Dermis microvascular lymphatic vessel endothelial cell (primary cell): ENCODE results near the gene ZNF462. TPM values are rescaled to one million over a fixed set of nuclear protein-coding genes. Genes with fewer than 3 reads are reported as not detected.
"Not testable (repeated sequence)": the region's sequence is repeated elsewhere in the genome, so short reads cannot be mapped to it uniquely, and the experiment has no call there.

ENCODE experiments used
- DNase-seq, 2 donors: peaks; one replicate each; pipeline versions ENCODE4 v3.0.0 to v3.0.0-alpha.2; 2010; ENCODE audit warnings: low read depth in 2 of 2
- total RNA-seq: library from RNA; depleted of rRNA; stranded (reverse); fragments of >200 nt; gene quantifications from 2 replicates; pipeline ENCODE4 v1.2.1, GENCODE V29; 2014

The ZNF462 gene, protein sequence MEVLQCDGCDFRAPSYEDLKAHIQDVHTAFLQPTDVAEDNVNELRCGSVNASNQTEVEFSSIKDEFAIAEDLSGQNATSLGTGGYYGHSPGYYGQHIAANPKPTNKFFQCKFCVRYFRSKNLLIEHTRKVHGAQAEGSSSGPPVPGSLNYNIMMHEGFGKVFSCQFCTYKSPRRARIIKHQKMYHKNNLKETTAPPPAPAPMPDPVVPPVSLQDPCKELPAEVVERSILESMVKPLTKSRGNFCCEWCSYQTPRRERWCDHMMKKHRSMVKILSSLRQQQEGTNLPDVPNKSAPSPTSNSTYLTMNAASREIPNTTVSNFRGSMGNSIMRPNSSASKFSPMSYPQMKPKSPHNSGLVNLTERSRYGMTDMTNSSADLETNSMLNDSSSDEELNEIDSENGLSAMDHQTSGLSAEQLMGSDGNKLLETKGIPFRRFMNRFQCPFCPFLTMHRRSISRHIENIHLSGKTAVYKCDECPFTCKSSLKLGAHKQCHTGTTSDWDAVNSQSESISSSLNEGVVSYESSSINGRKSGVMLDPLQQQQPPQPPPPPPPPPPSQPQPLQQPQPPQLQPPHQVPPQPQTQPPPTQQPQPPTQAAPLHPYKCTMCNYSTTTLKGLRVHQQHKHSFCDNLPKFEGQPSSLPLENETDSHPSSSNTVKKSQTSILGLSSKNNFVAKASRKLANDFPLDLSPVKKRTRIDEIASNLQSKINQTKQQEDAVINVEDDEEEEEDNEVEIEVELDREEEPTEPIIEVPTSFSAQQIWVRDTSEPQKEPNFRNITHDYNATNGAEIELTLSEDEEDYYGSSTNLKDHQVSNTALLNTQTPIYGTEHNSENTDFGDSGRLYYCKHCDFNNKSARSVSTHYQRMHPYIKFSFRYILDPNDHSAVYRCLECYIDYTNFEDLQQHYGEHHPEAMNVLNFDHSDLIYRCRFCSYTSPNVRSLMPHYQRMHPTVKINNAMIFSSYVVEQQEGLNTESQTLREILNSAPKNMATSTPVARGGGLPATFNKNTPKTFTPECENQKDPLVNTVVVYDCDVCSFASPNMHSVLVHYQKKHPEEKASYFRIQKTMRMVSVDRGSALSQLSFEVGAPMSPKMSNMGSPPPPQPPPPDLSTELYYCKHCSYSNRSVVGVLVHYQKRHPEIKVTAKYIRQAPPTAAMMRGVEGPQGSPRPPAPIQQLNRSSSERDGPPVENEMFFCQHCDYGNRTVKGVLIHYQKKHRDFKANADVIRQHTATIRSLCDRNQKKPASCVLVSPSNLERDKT (N-terminal part only)
- 4.6 and 4.9 TPM in 2 replicates for total RNA-seq

DNA sequence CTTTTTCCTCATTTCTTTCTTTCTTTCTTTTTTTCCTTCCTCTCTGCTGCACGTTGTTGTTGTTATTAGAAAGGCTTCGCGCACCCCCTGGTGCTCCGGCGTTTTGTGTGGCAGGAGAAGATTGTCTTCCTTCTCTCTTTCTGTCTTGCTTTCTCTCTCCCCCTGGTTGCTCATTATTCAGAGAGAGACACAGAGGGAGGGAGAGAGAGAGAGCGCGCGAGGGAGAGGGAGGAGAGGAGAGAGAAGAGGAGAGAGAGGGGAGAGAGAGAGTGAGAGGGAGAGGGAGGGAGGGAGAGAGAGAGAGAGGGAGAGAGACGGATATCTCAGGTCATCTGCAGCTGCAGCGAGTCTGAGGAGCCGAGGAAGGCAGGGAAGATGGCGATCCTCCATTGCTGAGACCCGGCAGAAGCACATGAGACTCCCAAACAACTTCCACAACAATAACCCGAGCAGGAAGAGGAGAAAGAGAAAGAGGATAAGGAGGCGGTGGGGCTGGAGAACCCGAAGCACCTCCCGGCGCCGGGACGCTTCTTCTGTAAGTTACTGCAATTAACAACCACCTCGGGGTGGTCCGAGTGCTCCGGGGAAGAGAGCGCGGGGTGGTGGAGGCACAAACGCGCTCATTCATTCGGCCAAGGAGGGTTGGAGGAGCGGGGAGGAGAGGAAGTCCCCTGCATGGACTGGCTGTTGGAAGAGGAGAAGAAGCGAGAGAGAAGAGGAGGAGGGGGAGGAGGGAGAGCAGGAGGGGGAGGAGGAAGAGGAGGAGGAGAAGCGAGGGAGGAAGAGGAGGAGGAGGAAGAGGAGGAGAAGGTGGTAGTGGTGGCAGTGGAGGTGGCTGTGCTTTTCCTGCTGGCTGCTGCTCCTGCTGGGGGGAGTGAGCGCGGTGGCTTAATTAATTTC is at the start of gene ZNF462:
Gene ZNF462 (plus strand): TSS at position 346 of the 900 bp plus-strand sequence. CDS start 60,218 bp downstream, outside the sequence.
- DNase-seq, result peak in 1 of 2 donors; percentile 49

DNA sequence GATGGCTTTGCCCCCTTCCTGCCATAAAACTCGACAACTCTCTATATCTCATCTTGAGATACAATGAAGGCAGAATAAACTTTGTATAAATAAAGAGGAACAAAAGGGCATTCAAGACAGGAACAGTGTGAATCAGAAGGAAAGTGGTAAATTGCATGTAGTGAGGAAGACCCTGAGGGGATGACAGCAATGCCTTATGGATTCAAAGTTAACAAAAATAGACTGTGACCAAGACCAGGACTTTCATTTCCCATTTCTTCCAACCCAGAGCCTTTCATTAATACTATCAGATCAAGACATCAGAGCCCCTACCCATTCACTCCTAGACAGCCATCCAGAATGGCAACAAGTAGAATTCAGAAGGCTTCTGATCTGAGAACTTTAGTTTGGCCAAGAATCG is 46.4 kb upstream of the ZNF462 start:
- DNase-seq, result no peak

- no peak for DNase-seq
Observed at GRCh38 chr9:106818034-106818433, 44.9 kb upstream of the ZNF462 start.

DNA sequence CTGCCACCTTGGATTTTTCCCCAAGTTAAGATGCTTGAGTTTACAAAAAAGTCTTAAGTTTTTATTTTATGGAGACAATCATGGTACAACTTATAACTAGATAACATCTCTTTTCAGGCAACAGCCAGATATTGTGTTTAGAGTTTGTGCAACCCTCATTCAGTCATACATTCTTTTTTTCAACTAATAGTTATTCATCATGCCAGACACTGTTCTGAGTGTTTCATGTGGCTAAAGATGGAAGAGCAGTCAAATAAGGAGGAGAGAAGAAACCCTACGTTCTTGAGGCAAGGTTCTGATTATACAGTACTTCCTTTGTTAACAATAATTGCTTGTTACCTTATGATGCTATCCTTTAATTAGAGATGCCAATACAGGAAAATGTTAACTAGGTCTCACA is 42.1 kb upstream of the ZNF462 start:
- DNase-seq, result no peak

GRCh38 chr9:106828070-106828469 is 34.9 kb upstream of the ZNF462 start:
- no peak for DNase-seq

GRCh38 chr9:106828965-106829364 is 34.0 kb upstream of the ZNF462 start:
- no peak for DNase-seq

- peak; percentile 38 to 75 for DNase-seq
Observed at GRCh38 chr9:106829666-106830408, 33.1 kb upstream of the ZNF462 start.

- DNase-seq, result peak; percentile 41 to 70
Observed at GRCh38 chr9:106830527-106831150, 32.3 kb upstream of the ZNF462 start.

- no peak for DNase-seq
Observed at GRCh38 chr9:106834888-106835287, 28.1 kb upstream of the ZNF462 start.

DNA sequence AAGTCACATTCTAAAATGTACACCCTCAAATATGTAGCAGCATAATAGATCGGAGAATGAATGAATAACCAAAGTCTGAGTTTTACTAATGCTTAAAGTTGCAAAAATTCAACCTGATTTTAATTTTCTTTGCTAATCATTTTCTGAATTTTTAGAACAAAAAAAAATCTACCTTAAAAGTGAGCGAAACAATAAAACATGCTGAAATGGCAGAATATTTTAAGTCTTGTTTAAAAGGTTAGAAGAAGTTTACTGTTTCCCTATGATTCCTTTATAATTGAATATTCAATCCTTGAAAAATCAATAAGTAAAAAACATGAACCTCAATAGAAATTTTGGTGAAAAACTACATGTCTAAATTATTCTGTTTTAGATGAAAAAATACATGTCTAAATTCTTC is 27.1 kb upstream of the ZNF462 start:
- DNase-seq, result no peak

GRCh38 chr9:106843371-106843770 is 19.6 kb upstream of the ZNF462 start:
- DNase-seq, result no peak

- DNase-seq, result no peak
Observed at GRCh38 chr9:106846307-106846706, 16.7 kb upstream of the ZNF462 start.

- DNase-seq, result peak in 1 of 2 donors; percentile 38
Observed at GRCh38 chr9:106846857-106847256, 16.1 kb upstream of the ZNF462 start.

DNA sequence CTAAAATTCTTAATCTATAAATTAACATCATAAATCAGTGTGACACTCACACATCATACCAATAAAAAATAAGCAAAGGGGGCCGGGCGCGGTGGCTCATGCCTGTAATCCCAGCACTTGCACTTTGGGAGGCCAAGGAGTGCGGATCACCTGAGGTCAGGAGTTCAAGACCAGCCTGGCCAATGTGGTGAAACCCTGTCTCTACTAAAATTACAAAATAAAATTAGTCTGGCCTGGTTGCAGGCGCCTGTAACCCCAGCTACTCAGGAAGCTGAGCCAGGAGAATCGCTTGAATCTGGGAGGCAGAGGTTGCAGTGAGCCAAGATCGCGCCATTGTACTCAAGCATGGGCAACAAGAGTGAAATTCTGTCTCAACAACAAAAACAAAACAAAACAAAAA is 11.3 kb upstream of the ZNF462 start:
- not testable (repeated sequence) for DNase-seq

DNA sequence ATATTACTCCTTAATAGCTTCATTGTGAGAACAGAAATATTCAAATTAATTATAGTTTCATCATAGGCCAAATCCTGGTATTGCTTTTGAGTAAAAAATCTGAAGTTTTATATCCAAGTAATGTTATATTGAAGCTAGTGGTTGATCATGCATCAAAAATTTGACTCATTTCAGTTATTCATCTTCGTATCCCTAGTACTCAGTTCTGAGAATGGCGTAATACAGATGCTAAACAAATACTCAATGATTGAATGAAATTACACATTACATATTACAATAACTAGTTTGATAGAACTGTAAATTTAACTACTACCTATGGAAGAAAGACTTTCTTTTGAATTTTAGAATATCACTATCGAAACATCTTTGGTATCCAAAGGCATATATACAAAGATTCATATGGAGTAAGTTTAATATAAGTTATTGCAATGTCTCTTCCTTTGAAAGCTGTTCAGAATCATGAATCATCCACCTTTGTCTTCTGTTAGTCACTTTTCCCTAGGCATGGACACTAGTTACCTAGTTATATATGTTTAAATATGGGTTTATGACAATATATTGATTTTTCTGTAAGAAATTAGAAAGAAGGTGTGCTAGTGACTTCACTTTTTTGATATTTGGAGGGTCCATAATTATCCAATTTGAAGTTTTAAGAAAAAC is 5.0 kb upstream of the ZNF462 start:
- no peak for DNase-seq

DNA sequence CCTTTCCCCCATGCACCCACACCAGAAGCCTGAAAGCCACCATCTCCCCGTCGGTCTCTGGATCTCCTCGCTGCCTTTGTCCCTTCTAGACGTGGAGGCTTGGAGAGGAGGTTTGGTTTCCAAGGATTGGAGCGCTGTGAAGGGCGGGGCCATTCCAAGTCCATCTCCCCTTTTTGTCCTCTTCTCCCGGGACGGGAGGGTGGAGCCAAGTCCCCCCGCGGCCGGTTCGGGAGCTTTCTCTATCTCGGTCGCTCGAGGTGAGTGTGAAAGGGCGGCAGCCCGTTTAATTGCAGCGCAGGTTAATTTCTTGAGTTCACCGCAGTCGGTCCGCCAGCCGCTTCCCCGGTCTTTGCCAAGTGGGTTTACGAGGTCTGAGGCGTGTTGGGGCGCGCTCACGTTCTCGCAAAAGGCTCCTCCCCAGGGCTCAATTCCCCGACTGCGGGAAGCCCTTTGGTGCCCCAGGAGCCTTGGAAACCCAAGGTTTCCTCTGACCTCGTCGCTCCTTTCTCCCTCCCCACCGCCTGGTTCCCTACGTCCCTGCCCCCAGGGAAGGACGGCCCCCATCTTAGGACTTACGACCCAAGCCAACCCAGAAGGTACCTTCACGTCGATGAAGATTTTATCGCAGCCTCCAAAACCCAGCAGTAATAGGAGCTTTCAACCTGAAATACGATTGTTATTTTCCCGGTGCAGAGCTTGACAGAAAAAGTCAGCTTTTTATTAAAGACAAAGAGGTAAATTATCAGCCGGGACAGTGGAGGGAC is 2.8 kb upstream of the ZNF462 start:
- peak in 1 of 2 donors; percentile 25 for DNase-seq

DNA sequence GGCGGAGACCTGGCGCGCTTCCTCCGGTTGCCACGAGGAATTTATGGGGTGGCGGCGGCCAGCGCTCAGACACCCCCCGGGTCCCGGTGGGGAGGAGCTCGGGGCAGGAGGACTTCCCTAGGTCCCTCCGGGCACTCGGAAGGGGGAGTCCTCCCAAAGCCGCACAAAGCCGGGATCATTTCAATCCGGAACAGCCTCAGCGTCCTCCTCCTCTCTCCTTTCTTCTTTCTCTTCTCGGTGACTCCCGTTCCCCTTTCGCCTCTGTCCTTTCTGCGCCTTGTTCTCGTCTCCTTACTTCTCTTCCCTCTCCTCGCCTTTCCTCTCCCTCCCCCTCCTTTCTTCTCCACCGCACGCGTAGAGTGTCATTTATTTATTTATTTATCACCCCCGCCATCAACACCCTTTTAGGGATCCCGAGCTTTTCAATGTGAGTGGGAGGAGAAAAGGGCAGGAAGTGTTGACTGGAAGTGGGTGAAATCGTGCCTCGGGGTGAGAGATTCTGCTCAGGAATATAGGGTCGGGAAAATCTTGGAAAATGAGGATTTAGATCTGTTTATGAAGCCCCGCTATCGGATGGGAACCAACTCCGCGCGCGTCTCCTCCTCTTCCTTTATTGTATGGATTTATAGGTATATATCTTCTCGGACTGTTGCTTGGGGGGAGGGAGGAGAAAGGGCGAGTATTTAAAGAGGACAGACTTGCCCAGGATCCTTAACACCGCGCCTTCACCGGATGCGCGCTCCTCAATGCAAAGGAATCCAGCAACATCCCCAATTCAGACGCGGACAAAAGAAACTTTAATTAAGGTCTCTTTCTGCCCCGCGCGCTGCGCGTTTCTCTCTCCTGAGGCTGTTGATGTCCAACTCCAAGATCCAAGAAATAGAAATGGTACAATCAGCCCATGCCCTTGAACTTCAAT is 2.0 kb upstream of the ZNF462 start:
- peak in 1 of 2 donors; percentile 21 for DNase-seq
